CD4-positive, alpha-beta memory T cell (primary cell): ENCODE data around the gene ANKS3. TPM values are rescaled to one million over a fixed set of nuclear protein-coding genes. Genes with fewer than 3 reads are reported as not detected.

Source experiments
- CTCF ChIA-PET: fragments of 350-600 bp; sonication (Branson Sonifier 250); formaldehyde crosslinking; loops from one replicate; lab custom pipeline; 2021; ENCODE audit warnings: inconsistent platforms; ENCODE audit not compliant: partially characterized antibody; lab: Charles Lee
- POLR2A ChIA-PET: fragments of 350-600 bp; sonication (Branson Sonifier 250); formaldehyde crosslinking; loops from one replicate; lab custom pipeline; 2021; ENCODE audit not compliant: partially characterized antibody; lab: Charles Lee
- DNase-seq, 5 donors: peaks; one replicate each; pipeline versions ENCODE4 v3.0.0 to v3.0.0-alpha.2; 2020 to 2022; ENCODE audit warnings: mixed read lengths in 1 of 5
- H3K27ac ChIP-seq: one replicate; pipeline ENCODE4 v1.7.0; 2013; ENCODE audit warnings: low read depth, low read length
- H3K27me3 ChIP-seq: 2 replicates; pipeline ENCODE4 v1.7.0; 2013; ENCODE audit warnings: mild to moderate bottlenecking, low read length, moderate library complexity; ENCODE audit not compliant: insufficient read depth
- H3K36me3 ChIP-seq: 2 replicates; pipeline ENCODE4 v1.7.0; 2013; ENCODE audit warnings: mild to moderate bottlenecking, low read length, moderate library complexity; ENCODE audit not compliant: insufficient read depth
- H3K4me1 ChIP-seq: 2 replicates; pipeline ENCODE4 v1.7.0; 2013; ENCODE audit warnings: mild to moderate bottlenecking, low read length, moderate library complexity; ENCODE audit not compliant: insufficient read depth
- H3K4me3 ChIP-seq, 2 donors: one replicate each; pipeline ENCODE4 v1.7.0; 2013; ENCODE audit warnings: low read length in 2 of 2, mild to moderate bottlenecking in 1 of 2
- H3K9me3 ChIP-seq, 2 donors: one replicate each; pipeline ENCODE4 v1.7.0; 2013; ENCODE audit warnings: low read length in 2 of 2, control low read depth in 1 of 2; ENCODE audit not compliant: control insufficient read depth in 1 of 2
- H3K27ac Mint-ChIP-seq, 7 donors: one replicate each; pipeline ENCODE4 v1.8.0; 2020 to 2021; ENCODE audit warnings: mixed read lengths in 7 of 7, mild to moderate bottlenecking in 6 of 7, inconsistent platforms in 3 of 7, moderate library complexity in 3 of 7
- H3K27me3 Mint-ChIP-seq, 2 donors: one replicate each; pipeline ENCODE4 v1.8.0; 2020 to 2021; ENCODE audit warnings: mixed read lengths in 2 of 2
- H3K36me3 Mint-ChIP-seq, 2 donors: one replicate each; pipeline ENCODE4 v1.8.0; 2020 to 2021; ENCODE audit warnings: mixed read lengths in 2 of 2, inconsistent platforms in 1 of 2, mild to moderate bottlenecking in 1 of 2
- H3K4me1 Mint-ChIP-seq, 4 donors: one replicate each; pipeline ENCODE4 v1.8.0; 2020 to 2021; ENCODE audit warnings: mixed read lengths in 4 of 4, mild to moderate bottlenecking in 1 of 4
- H3K4me3 Mint-ChIP-seq, 8 donors: one replicate each; pipeline ENCODE4 v1.8.0; 2020 to 2021; ENCODE audit warnings: mixed read lengths in 8 of 8, mild to moderate bottlenecking in 7 of 8, moderate library complexity in 6 of 8, inconsistent platforms in 3 of 8
- H3K9me3 Mint-ChIP-seq, 8 donors: one replicate each; pipeline ENCODE4 v1.8.0; 2020 to 2021; ENCODE audit warnings: mixed read lengths in 8 of 8, mild to moderate bottlenecking in 5 of 8, inconsistent platforms in 3 of 8, moderate library complexity in 1 of 8
- intact Hi-C: fragments of 100-400 bp; cut with micrococcal nuclease; formaldehyde crosslinking; loops from one replicate; pipeline ENCODE4 v1.15.1; 2023
- polyA plus RNA-seq, 2 donors: library from polyadenylated mRNA; unstranded; fragments of 300-500 nt; fragmentation: Illumina TruSeq; gene quantifications; one replicate each; pipeline ENCODE4 v1.2.3, GENCODE V29; 2021
- total RNA-seq, 2 experiments: library from RNA; stranded (reverse); gene quantifications; one replicate each; pipeline ENCODE4 v1.2.3, GENCODE V29; 2021

Gene ANKS3
- total and polyA plus RNA-seq, 4 experiments from 2014 or later = 0.91 to 33.9 (median 17.1) TPM

GRCh38 chr16:4667203-4667963, 66.7 kb downstream of the ANKS3 start:
- Histone ChIP-seq H3K9me3 (no peaks in the 10 kb centered on the region), H3K36me3 (peaks cover 10% of the 10 kb centered on the region), H3K27me3 (no peaks in the 10 kb centered on the region), H3K4me3 (no peak overlapping the region), H3K27ac (no peak overlapping the region), H3K4me1 (peaks cover 33% of the 10 kb centered on the region)
- ChIA-PET CTCF (interaction anchor here (1.4 kb wide), 1 partner anchor 32 kb away, joined by 3 read pairs; no protein-coding TSS in a partner anchor), POLR2A (interaction anchor here (0.7 to 1.4 kb wide), 2 partner anchors 51 to 53 kb away, joined by 3 to 4 read pairs; no protein-coding TSS in a partner anchor)
- Mint-ChIP-seq H3K4me3 (no peak overlapping the region), H3K27me3 (no peaks in the 10 kb centered on the region), H3K36me3 (peaks cover 4 to 31% of the 10 kb centered on the region in 2 donors), H3K27ac (peak overlapping the region in 2 of 7 donors; percentile 7 to 78), H3K4me1 (peaks cover 13 to 46% (median 23%) of the 10 kb centered on the region in 4 donors), H3K9me3 (no peaks in the 10 kb centered on the region)
- intact Hi-C loops = no loop called here
- DNase-seq = no peak

GRCh38 chr16:4666537-4667202, 67.4 kb downstream of the ANKS3 start:
- Histone ChIP-seq H3K27ac (no peak overlapping the region), H3K4me3 (no peak overlapping the region), H3K27me3 (no peaks in the 10 kb centered on the region), H3K4me1 (peaks cover 33% of the 10 kb centered on the region), H3K9me3 (no peaks in the 10 kb centered on the region), H3K36me3 (peaks cover 10% of the 10 kb centered on the region)
- intact Hi-C loops = no loop called here
- CTCF ChIA-PET = interaction anchor here (1.4 kb wide), 1 partner anchor 33 kb away, joined by 3 read pairs; no protein-coding TSS in a partner anchor
- no peaks in the 10 kb centered on the region for H3K9me3 Mint-ChIP-seq
- H3K4me1 Mint-ChIP-seq = peaks cover 13 to 48% (median 23%) of the 10 kb centered on the region in 4 donors
- POLR2A ChIA-PET = interaction anchor here (0.7 to 1.4 kb wide), 2 partner anchors 50 to 53 kb away, joined by 3 to 4 read pairs; no protein-coding TSS in a partner anchor
- H3K27ac Mint-ChIP-seq = peak overlapping the region in 3 of 7 donors; percentile 24 to 72 (median 37)
- H3K36me3 Mint-ChIP-seq = peaks cover 4 to 29% of the 10 kb centered on the region in 2 donors
- no peak for DNase-seq
- H3K27me3 Mint-ChIP-seq = no peaks in the 10 kb centered on the region
- peak overlapping the region in 1 of 8 donors; percentile 52 for H3K4me3 Mint-ChIP-seq

DNA sequence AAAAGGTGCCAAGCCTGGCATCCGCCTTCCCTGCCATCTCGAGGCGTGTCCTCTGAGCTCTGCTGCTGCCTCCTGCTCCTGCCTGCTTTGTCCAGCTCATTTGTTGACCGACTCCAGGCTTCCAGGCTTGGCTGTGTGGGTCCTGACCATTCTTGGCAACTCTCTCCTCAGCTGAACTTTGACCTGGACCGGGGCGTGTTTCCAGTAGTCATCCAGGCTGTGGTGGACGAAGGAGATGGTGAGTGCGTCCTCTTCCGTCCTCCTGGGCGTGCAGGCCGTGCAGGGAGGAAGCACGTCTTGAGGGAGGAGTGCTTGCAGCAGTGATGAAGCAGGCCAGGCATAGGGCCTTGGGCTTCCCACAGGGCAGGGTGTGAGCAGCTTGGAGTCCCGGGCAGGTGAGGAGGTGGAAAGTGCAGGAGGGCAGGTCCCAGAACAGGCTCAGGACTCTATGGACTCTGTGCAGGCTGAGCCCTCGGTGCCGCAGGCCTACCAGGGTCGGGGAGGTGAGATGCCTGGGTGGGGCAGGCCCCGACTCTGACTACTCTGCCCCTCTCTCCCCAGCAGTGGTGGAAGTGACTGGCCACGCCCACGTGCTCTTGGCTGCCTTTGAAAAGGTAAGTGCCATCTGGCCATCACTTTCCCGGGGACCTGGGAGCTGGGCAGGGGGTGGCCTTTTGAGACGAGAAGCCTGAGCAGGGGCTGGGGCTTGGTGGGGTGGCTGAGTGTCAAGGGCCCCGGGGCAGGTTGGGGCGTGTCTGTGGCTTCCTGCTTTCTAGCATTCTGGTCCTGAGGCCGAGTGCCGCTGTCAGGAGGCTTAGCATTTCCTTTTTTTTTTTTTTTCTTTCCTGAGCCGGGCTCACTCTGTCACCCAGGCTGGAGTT, 69.3 kb downstream of the ANKS3 start:
- Mint-ChIP-seq H3K4me3 (peak overlapping the region; percentile 44 to 81 (median 70)), H3K9me3 (no peaks in the 10 kb centered on the region), H3K27ac (peak overlapping the region; percentile 92 to 98 (median 96)), H3K36me3 (peaks cover 4 to 25% of the 10 kb centered on the region in 2 donors), H3K4me1 (peaks cover 17 to 67% (median 34%) of the 10 kb centered on the region in 4 donors), H3K27me3 (no peaks in the 10 kb centered on the region)
- peaks cover 52% of the 10 kb centered on the region for H3K4me1 ChIP-seq
- H3K27me3 ChIP-seq = no peaks in the 10 kb centered on the region
- CTCF ChIA-PET = interaction anchor here (0.8 to 0.9 kb wide), 2 partner anchors 9 to 41 kb away, joined by 3 read pairs; partner anchors contain the start of gene MGRN1
- no peaks in the 10 kb centered on the region for H3K9me3 ChIP-seq
- peak overlapping the region in 1 of 2 donors; percentile 48 for H3K4me3 ChIP-seq
- peaks cover 10% of the 10 kb centered on the region for H3K36me3 ChIP-seq
- intact Hi-C loops = loop anchor here (1.0 to 2.0 kb wide), 3 partner anchors 12 to 70 kb away; partner anchors contain the start of genes ANKS3, DNAAF8 and NUDT16L1
- peak; percentile 65 to 73 (median 71) for DNase-seq
- H3K27ac ChIP-seq = peak overlapping the region; percentile 57
- POLR2A ChIA-PET = interaction anchor here (1.0 to 2.3 kb wide), 7 partner anchors 12 to 69 kb away, joined by 4 to 12 read pairs (median 5); partner anchors contain the start of genes ANKS3, DNAAF8, MGRN1 and NUDT16L1

- H3K36me3 Mint-ChIP-seq = peaks cover 0 to 20% of the 10 kb centered on the region in 2 donors
- POLR2A ChIA-PET = interaction anchor here (1.0 to 2.3 kb wide), 6 partner anchors 13 to 70 kb away, joined by 4 to 12 read pairs (median 5); partner anchors contain the start of genes ANKS3, DNAAF8, MGRN1 and NUDT16L1
Observed at GRCh38 chr16:4663777-4664465, 70.2 kb downstream of the ANKS3 start.

GRCh38 chr16:4663465-4663776, 70.7 kb downstream of the ANKS3 start:
- peak overlapping the region; percentile 57 for H3K27ac ChIP-seq
- Mint-ChIP-seq H3K4me3 (peak overlapping the region in 4 of 8 donors; percentile 21 to 81 (median 40)), H3K27ac (peak overlapping the region; percentile 54 to 98 (median 73)), H3K4me1 (peaks cover 18 to 81% (median 36%) of the 10 kb centered on the region in 4 donors), H3K9me3 (no peaks in the 10 kb centered on the region), H3K36me3 (peaks cover 0 to 20% of the 10 kb centered on the region in 2 donors), H3K27me3 (no peaks in the 10 kb centered on the region)
- no peaks in the 10 kb centered on the region for H3K27me3 ChIP-seq
- no peaks in the 10 kb centered on the region for H3K9me3 ChIP-seq
- POLR2A ChIA-PET = interaction anchor here (1.3 kb wide), 1 partner anchor 12 kb away, joined by 4 read pairs; no protein-coding TSS in a partner anchor
- H3K4me3 ChIP-seq = no peak overlapping the region
- CTCF ChIA-PET = no interaction called here
- intact Hi-C loops = no loop called here
- no peak for DNase-seq
- H3K36me3 ChIP-seq = peaks cover 4% of the 10 kb centered on the region
- peaks cover 57% of the 10 kb centered on the region for H3K4me1 ChIP-seq

More at GRCh38 chr16:4663777-4664465, 70.2 kb downstream of the ANKS3 start:
- H3K4me3 Mint-ChIP-seq = peak overlapping the region in 7 of 8 donors; percentile 44 to 81 (median 70)
- no peaks in the 10 kb centered on the region for H3K27me3 Mint-ChIP-seq
- H3K27ac Mint-ChIP-seq = peak overlapping the region; percentile 92 to 98 (median 96)
- Histone ChIP-seq H3K36me3 (peaks cover 9% of the 10 kb centered on the region), H3K9me3 (no peaks in the 10 kb centered on the region), H3K4me1 (peaks cover 57% of the 10 kb centered on the region), H3K27me3 (no peaks in the 10 kb centered on the region), H3K27ac (peak overlapping the region; percentile 57), H3K4me3 (no peak overlapping the region)
- intact Hi-C loops = loop anchor here (1.0 to 2.0 kb wide), 2 partner anchors 12 to 71 kb away; partner anchors contain the start of genes ANKS3 and DNAAF8
- H3K4me1 Mint-ChIP-seq = peaks cover 18 to 76% (median 34%) of the 10 kb centered on the region in 4 donors
- CTCF ChIA-PET = interaction anchor here (0.8 to 0.9 kb wide), 2 partner anchors 10 to 40 kb away, joined by 3 read pairs; partner anchors contain the start of gene MGRN1
- no peak for DNase-seq
- no peaks in the 10 kb centered on the region for H3K9me3 Mint-ChIP-seq

DNA sequence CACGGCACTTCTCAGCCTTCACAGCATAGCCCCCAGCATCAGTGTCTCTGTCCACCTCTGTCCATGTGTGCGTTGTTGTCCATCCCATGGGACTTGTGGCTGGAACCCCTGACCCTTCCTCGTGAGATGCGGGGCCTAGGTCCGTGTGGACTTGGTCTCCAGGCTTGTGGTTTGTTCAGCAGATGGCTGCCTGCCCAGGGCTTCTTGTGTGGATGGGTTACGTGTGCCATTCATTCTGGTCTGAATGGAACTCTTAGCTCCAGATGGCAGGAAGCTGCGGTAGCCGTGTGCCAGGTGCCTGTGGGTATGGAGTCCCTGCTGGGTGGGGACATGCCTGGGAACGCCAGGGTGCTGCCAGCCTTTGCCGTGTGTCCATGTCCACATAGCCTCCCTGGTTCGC, 72.4 kb downstream of the ANKS3 start:
- Histone ChIP-seq H3K27ac (peak overlapping the region; percentile 49), H3K4me1 (peaks cover 57% of the 10 kb centered on the region), H3K27me3 (no peaks in the 10 kb centered on the region), H3K9me3 (no peaks in the 10 kb centered on the region), H3K4me3 (no peak overlapping the region), H3K36me3 (peaks cover 6% of the 10 kb centered on the region)
- ChIA-PET POLR2A (interaction anchor here (1.2 to 1.8 kb wide), 4 partner anchors 10 to 39 kb away, joined by 3 to 10 read pairs (median 4); partner anchors contain the start of gene NUDT16L1), CTCF (interaction anchor here (3.3 kb wide), 1 partner anchor 37 kb away, joined by 7 read pairs; the partner anchor contains the start of gene MGRN1)
- H3K9me3 Mint-ChIP-seq = no peaks in the 10 kb centered on the region
- H3K27ac Mint-ChIP-seq = peak overlapping the region; percentile 73 to 94 (median 87)
- no peak overlapping the region for H3K4me3 Mint-ChIP-seq
- peaks cover 0 to 26% of the 10 kb centered on the region in 2 donors for H3K36me3 Mint-ChIP-seq
- H3K4me1 Mint-ChIP-seq = peaks cover 18 to 73% (median 35%) of the 10 kb centered on the region in 4 donors
- H3K27me3 Mint-ChIP-seq = no peaks in the 10 kb centered on the region
- DNase-seq = no peak
- intact Hi-C loops = no loop called here
